ENCODE results near the gene ZSWIM6.
"Not testable (repeated sequence)": the region's sequence is repeated elsewhere in the genome, so short reads cannot be mapped to it uniquely, and the experiment has no call there.

The ZSWIM6 gene

DNA sequence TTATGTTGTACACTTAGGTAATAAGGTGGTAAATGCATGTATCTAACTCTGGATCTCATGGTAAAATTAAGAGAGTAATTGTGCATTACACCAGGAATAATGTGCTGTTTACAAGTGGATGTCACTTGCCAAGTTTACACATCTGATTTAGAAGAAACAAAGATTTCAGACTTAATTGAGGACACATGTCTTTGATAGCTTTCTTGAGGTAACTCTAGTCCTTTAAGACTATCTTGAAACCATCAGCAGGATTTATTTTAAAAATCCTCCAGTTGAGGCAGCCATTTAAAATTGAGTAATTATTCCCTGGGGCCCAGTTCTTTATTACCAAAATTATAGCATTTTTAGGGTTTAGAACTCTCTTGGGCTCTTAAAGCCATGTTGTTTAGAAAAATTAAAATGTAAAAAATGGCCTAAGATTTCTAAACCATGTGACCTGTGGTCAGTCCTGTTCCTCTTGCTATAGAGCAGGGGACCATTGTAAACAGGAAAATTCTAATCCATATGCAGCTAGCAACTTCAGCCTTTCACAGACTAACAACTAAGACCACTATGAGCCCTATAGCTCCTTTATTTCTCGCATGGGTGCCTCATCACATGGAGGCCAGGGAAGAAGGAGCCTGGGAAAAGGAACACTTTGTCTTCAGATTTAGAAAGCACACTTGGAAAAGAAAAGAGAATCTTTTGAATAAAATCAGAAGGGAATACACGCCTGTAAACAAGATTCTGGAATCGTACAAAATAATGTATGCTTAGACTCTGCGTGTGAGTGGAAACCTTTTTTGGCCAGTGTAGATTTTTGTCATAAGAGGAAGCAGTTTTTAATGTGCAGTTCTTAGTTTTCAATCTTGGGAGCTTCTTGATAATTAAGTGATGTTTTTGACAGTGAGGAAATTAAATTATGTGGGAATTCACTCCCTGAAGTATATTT lies 71.2 kb downstream of the ZSWIM6 start:
- in situ Hi-C loops (cut with MboI; ENCODE audit: low sequenced_read_pairs): no loop called here

DNA sequence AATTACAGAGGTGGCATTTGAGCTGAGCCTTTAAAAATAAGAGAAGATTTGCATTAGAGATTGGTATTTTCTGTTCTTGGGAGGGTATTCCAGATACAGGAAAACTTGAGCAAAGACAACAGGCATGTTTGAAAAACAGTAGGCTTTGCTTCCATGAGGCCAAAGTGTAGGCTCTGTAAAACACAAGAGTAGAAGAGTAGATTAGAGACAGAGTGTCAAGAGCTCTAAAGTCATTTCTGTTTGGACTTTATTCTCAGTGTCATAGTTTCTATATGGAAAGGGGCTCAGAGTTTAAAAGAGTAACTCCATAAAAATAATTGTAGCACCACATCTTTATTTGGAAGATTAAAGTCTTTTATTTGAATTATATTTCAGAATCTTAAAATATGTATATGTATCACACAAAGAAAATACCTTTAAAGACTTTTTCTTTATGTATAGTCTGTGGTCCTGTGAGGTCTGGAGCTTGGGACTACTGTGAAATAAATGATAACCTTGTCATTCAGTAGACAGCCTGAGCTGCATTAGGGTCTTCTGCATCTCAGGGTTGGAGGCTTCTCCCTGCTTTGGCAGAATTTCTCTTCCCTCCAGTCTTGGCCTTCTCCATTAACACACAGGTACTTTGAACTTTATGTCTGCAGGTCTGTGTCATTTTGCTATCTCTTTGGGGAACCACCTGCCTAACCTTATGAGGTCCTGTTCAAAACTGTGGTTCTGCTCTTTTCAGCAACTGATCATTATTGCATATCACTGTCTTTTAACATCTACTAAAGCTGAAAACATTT lies 73.6 kb downstream of the ZSWIM6 start:
- in situ Hi-C loops (cut with MboI; ENCODE audit: low sequenced_read_pairs): no loop called here

DNA sequence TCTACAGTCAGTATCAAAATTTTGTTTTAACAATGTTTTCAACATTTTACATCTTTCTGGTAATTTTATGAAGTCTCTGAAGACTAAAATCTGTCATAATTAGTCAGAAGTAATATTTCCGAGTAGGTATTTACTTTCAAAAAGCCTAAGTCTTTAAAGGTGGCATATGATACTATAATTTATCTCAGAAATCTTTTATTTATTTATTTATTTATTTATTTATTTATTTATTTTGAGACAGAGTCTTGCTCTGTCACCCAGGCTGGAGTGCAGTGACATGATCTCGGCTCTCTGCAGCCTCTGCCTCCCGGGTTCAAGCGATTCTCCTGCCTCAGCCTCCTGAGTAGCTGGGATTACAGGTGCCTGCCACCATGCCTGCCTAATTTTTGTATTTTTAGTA lies 74.4 kb downstream of the ZSWIM6 start:
- in situ Hi-C loops (cut with MboI; ENCODE audit: low sequenced_read_pairs): not testable (repeated sequence)

DNA sequence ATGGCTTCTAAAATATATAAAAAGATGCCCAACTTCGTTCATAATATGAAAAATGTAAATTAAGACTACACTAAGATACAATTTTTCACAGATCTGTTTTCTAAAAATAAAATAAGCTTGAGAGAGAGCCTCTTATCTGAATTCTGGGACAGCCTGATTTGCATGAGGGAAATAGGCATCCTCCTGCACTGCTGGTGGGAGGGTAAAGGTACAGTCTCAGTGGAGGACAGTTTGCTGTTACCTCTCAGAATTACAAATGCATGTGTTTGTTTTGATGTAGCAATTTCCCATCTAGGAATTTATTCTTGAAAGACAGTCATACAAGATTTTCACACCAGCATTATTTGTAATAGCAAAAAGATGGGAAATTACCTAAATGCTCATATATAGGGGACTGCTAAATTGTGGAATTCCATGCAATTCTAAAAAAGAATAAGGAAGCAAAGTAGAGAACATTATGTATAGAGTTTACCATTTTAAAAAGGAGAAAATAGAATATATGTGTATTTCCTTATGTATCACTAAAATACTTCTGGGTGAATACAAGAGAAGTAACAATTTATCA lies 75.7 kb downstream of the ZSWIM6 start:
- in situ Hi-C loops (cut with MboI; ENCODE audit: low sequenced_read_pairs): no loop called here

DNA sequence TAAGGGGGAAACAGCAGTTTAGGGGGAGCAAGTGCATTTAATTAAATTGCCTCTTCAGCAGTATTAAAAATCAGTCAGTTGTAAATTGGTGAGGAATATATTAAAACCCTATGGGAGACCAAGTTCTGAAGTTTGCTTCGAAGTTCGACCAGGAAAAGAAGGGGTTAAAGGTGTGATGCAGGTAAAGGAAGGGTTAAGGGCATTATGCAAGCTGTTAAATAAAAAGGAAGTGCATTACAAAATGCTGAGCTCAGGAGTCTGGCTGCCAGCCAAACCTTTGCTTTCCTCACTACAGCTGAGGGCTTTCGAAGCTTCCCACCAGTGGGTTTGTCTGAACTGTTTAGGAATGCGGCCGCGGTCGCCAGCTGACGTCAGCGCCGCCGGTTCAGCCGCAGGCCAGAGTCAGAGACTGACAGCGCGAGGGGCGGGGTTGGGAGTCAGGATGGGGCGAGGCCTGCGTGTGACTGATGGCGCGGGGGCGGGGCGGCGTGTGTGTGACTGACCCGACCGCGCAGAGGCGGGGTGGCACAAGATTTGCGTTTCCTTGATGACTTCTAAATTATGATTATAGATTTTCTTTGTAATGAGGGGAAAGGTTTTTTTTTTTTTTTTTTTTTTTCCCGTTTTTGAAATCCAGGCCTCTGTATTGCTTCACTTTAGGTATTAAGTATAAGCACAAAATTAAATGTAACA lies 76.6 kb downstream of the ZSWIM6 start:
- in situ Hi-C loops (cut with MboI; ENCODE audit: low sequenced_read_pairs): no loop called here

DNA sequence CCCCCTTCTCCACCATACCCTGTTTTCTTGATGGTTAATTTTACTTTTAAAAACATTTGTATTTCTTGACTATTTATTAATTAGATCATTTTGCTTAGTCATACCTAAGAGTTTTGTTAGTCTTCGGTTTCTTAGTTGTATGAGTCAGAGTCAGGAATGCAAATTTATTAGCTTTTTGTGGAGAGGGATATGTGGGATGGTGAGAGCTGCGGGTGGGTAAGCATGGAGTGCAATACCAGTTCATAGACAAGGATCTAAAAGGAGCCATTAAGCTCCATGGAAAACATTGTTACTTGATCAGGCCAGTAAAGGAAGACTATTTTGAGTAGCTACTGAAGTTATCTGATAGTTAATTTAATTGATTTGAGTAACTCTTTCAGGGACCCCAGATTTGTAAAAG lies 77.5 kb downstream of the ZSWIM6 start:
- in situ Hi-C loops (cut with MboI; ENCODE audit: low sequenced_read_pairs): no loop called here

DNA sequence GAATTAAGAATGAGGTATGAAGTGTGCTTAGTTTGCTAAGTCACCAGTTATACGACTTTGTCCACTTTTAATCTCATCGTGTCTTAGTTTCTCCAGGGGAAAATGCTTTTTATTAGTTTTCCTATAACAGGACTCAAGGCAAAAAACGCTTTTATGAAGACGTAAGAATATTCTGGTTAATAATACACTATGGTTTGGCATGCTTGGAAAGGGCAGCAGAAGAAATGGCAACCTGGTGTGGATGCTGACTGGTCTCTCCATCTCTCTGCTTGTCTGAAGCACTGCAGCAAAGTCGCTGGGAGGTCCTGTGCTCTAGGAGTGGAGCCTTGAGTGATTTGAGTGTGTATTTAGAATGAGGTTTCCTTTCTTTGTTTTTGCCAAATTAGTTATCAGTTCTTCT lies 78.8 kb downstream of the ZSWIM6 start:
- in situ Hi-C loops (cut with MboI; ENCODE audit: low sequenced_read_pairs): no loop called here

DNA sequence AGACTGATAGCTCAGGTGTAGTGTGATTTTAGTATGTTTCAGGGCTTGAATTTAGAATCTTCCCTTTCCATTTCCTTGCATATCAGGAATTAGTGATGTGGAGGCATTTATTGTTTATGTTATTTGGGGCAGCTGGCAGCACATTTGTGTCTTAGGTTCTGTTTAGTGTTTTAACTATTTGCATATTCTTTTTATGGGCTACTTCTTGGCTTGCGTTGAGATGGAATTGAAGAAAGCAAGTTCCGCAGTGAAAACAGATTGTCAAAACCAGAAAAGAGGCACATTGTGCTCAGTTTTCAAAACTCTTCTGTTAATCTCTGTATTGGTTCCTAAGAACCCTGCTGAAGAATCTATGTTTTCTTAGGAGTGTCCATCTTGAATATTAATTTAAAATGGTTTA lies 80.3 kb downstream of the ZSWIM6 start:
- in situ Hi-C loops (cut with MboI; ENCODE audit: low sequenced_read_pairs): no loop called here

DNA sequence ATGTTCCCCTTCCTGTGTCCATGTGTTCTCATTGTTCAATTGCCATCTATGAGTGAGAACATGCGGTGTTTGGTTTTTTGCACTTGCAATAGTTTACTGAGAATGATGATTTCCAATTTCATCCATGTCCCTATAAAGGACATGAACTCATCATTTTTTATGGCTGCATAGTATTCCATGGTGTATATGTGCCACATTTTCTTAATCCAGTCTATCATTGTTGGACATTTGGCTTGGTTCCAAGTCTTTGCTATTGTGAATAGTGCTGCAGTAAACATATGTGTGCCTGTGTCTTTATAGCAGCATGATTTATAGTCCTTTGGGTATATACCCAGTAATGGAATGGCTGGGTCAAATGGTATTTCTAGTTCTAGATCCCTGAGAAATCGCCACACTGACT lies 81.1 kb downstream of the ZSWIM6 start:
- in situ Hi-C loops (cut with MboI; ENCODE audit: low sequenced_read_pairs): not testable (repeated sequence)

DNA sequence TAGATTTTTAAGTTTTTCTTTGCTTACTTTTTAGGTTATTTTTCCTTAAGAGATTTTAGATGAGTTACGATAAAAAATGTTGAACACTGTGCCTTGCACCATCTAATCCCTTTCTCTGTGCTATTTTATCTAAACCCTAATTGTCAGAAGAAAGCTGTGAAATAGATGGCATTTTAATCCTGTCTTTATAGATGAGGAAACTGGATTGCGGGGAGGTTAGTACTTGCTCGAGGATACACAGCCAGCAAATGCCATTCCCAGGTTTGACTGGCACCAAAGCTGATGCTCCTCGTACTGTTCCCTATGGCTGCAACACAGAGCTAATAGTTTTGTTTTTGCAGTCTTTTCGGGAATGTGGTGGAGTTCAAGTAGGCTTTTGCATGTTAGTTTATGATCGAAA lies 82.7 kb downstream of the ZSWIM6 start:
- in situ Hi-C loops (cut with MboI; ENCODE audit: low sequenced_read_pairs): no loop called here

DNA sequence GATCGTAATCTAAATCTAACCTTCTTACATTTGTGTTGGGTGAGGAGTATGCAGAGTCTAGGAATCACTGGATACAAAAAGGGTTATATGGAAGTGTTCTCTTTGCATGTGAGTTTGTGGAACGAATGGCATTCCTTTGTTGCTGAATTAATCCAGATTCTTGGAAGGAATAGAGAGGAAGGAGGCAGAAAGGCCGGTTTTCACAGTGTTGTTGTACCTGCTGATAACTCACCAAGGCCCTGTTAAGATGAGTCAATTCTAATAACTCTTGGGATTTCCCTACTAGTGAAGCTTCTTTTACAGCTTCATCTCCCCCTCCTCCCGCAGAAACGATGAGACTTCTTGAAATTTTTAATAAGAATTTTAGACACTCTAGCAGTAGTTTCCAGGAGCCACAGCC lies 84.0 kb downstream of the ZSWIM6 start:
- in situ Hi-C loops (cut with MboI; ENCODE audit: low sequenced_read_pairs): no loop called here

DNA sequence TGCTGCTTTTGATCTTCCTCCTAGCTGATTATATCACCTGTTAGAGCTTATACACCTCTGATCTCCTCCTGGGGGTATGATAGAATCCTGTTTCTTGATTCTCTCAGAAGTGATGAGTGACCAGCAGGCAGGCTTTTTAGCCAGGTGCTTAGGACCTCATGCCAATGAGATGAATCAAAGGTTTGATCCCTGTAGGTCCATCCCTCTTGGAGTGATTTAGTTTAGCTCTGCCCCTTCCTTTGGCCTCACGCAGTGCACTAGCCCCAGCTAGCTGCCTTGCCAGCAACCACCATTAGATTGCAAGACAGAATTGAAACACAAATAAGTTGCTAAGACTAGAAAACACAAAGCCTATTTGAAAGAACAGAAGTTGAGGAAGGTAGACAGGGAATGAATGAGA lies 84.4 kb downstream of the ZSWIM6 start:
- in situ Hi-C loops (cut with MboI; ENCODE audit: low sequenced_read_pairs): no loop called here

DNA sequence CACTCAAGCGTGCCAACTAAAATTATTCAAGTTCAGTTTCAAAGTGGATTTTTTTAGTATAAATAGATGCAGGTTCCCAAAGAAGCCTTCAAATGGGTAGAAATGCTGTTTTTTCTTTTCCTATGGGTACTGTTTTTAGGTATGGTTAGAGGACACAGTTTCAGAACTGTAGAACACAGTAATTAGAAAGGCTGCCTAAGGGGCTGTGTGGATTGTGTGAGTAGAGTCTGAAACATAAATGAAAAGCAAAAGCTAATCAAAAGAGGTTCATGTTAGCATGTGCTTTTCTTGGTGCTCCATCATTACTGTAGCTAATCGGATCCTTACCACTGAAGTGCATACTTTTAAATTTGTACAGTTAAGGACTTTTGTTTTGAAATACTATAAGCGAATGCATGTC lies 85.3 kb downstream of the ZSWIM6 start:
- in situ Hi-C loops (cut with MboI; ENCODE audit: low sequenced_read_pairs): no loop called here

DNA sequence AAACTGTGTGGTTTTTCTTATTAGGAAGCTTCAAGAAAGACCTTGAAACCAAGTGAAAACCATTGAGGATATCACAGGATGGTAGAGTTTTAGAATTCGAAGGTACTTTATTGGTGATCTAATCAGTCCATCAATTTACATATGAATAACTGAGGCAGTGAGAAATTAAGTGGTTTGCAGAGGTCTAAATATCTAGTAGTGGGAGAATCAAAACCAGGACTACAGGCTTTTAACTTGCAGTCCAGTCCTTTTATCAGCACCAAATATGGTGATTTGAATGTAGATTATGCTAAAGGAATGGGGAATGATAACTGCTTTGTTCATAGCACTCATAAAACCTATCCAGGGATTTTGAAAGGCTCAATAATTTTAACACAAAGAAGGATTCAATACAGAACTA lies 85.8 kb downstream of the ZSWIM6 start:
- in situ Hi-C loops (cut with MboI; ENCODE audit: low sequenced_read_pairs): no loop called here

DNA sequence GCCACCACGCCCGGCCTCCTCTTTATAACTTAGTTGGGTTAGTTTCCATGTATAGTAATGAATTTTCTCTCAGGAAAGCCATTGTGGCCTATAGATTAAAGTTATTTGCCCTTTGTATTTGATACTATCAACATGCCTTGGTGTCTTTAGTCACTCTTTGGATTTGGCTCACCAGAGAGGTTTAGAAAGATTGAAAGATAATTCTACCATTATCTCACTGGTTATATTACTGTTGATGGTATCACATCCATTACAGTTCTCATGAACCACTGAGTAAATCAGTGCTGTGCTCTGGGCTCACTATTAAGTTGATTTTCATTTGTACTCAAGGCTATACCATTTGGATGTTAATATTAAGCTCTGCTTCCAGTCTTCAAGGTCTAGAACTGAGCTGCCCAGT lies 87.0 kb downstream of the ZSWIM6 start:
- in situ Hi-C loops (cut with MboI; ENCODE audit: low sequenced_read_pairs): no loop called here

DNA sequence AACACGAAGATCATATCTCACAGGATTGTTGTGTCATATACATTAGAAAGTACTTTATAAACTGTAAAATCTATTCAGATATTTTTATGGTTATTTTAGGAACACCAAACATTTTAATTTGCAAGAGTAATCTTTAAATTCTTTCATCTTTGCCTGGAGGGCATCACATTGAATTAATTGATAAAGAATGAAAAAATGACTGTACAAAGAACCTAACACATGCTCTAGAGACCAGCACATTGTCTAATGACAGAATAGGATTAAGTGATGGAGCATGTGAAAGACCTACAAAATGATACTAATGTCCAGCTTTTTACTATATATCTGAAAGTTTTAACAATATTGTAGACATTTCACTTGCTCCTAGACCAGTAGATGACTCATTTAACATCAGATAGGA lies 88.0 kb downstream of the ZSWIM6 start:
- in situ Hi-C loops (cut with MboI; ENCODE audit: low sequenced_read_pairs): no loop called here

DNA sequence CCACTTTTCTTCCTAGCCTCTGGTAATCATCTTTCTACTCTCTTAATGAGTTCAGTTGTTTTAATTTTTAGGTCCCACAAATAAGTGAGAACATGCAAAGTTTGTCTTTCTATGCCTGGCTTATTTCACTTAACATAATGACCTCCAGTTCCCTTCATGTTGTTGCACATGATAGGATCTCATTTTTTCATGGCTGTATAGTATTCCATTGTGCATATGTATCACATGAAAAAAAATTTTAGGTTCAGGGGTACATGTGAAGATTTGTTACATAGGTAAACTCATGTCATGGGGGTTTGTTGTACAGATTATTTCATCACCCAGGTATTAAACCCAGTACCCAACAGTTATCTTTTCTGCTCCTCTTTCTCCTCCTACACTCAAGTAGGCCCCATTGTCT lies 89.2 kb downstream of the ZSWIM6 start:
- in situ Hi-C loops (cut with MboI; ENCODE audit: low sequenced_read_pairs): not testable (repeated sequence)

DNA sequence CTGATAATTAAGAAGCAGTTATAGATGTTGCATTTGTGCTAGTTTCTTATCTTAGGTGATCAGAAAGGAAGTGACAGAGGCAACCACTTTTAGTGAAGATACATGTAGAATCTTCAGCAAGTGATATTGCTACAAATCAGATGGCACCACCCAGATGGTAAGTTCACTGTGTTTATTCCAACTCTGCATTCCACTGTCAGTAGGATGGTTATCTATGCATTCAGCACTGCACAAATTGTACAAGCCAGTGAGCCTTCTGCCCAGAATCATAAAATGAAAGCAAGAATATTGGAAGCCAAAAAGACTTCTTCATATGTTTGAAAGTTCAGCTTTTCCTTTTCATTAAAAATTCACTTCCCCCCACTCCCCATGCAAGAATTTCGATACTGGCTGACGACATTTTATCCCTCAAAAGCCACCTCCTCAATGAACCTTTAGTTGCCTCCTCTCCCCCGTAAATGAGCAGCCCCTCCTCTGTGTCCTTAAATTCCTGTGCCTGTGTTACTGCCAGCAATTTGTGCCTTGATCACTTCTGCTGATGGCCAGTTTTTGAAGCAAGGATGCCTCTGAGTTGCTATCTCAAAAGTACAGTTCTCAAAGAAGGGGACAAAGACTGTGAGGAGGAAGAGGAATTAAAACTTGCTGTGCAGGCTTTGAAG lies 91.6 kb downstream of the ZSWIM6 start:
- in situ Hi-C loops (cut with MboI; ENCODE audit: low sequenced_read_pairs): no loop called here

DNA sequence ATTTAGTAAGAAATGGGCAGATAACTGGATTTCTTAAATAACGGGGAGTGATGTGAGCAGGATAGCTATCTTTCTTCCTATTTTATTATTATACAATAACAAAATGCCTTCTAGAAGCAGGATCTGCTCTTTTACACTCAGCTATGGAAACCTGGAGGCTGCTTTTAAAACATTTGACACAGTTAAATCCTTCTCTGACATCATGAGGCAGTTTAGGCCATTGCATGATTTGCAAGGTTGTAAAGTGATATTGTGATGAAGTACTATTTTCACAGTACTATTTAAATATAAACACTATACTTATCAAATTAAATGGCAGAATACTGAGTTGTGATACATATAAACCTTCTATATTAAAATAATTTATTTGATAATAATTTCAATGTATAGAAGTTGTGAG lies 93.9 kb downstream of the ZSWIM6 start:
- in situ Hi-C loops (cut with MboI; ENCODE audit: low sequenced_read_pairs): no loop called here

DNA sequence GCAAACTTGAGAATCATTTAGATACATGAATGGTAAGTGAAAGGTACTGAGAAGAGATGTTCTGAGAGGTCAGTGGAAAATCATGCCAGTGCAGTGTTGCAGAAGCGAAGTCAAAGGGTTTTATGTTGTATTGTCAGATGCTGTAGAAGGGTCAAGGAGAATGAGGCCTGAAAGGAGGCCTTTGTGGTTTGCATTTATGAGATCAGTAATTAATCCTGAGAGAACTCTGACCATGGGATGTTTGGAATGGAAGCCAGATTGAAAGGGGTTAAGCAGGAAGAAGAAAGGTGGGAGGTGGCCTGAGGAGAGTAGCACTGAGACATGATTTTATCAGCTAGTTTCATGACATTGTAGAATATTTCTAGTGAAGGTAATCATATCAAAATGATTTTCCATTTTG lies 97.8 kb downstream of the ZSWIM6 start:
- in situ Hi-C loops (cut with MboI; ENCODE audit: low sequenced_read_pairs): no loop called here

All from HL-60/S4 (cell line).